NCI-H1417 (cell line): Measurements from ENCODE around the gene RBKS.
A peak's percentile ranks its signal among the peaks of the same experiment; 100 is the strongest.

Experiments used
- DNase-seq, 3 experiments: peaks; one replicate each; lab custom pipeline; 2025; lab: John Stamatoyannopoulos, UW

The RBKS gene

GRCh38 chr2:27831279-27832050 lies 58.7 kb downstream of the RBKS start:
- DNase-seq = no peak

GRCh38 chr2:27830656-27831055 lies 59.5 kb downstream of the RBKS start:
- no peak for DNase-seq

GRCh38 chr2:27829791-27830190 lies 60.4 kb downstream of the RBKS start:
- no peak for DNase-seq

GRCh38 chr2:27828305-27828704 lies 61.9 kb downstream of the RBKS start:
- DNase-seq = peak; percentile 12 to 79 (median 76)

GRCh38 chr2:27824401-27824800 lies 65.8 kb downstream of the RBKS start:
- DNase-seq = no peak

GRCh38 chr2:27823569-27823968 lies 66.6 kb downstream of the RBKS start:
- no peak for DNase-seq

- DNase-seq = no peak
Measured at GRCh38 chr2:27823135-27823534, 67.1 kb downstream of the RBKS start.

GRCh38 chr2:27822049-27822448 lies 68.1 kb downstream of the RBKS start:
- no peak for DNase-seq

- DNase-seq = no peak
Measured at GRCh38 chr2:27815860-27816438, 74.2 kb downstream of the RBKS start.

GRCh38 chr2:27814758-27815157 lies 75.4 kb downstream of the RBKS start:
- DNase-seq = no peak

GRCh38 chr2:27811768-27812167 lies 78.4 kb downstream of the RBKS start:
- DNase-seq = no peak

GRCh38 chr2:27810455-27810854 lies 79.7 kb downstream of the RBKS start:
- no peak for DNase-seq

GRCh38 chr2:27809761-27810241 lies 80.4 kb downstream of the RBKS start:
- no peak for DNase-seq

GRCh38 chr2:27808984-27809383 lies 81.2 kb downstream of the RBKS start:
- DNase-seq = no peak

- no peak for DNase-seq
Measured at GRCh38 chr2:27808418-27808817, 81.8 kb downstream of the RBKS start.

- peak in 2 of 3 experiments; percentile 10 to 41 for DNase-seq
Measured at GRCh38 chr2:27807476-27807875, 82.7 kb downstream of the RBKS start.

- DNase-seq = no peak
Measured at GRCh38 chr2:27806311-27807059, 83.7 kb downstream of the RBKS start.

- no peak for DNase-seq
Measured at GRCh38 chr2:27805180-27805579, 85.0 kb downstream of the RBKS start.

- no peak for DNase-seq
Measured at GRCh38 chr2:27804146-27804545, 86.0 kb downstream of the RBKS start.

GRCh38 chr2:27803046-27803445 lies 87.1 kb downstream of the RBKS start:
- DNase-seq = no peak

- DNase-seq = no peak
Measured at GRCh38 chr2:27802547-27802946, 87.6 kb downstream of the RBKS start.

GRCh38 chr2:27800856-27801255 lies 89.3 kb downstream of the RBKS start:
- DNase-seq = no peak

GRCh38 chr2:27799646-27800010 lies 90.6 kb downstream of the RBKS start:
- DNase-seq = no peak
